Aortic smooth muscle cell (primary cell): ENCODE data around the gene SCPEP1. TPM values are rescaled to one million over a fixed set of nuclear protein-coding genes. Genes with fewer than 3 reads are reported as not detected.

Experiments
- total RNA-seq: library from RNA; depleted of rRNA; stranded (reverse); fragments of >200 nt; gene quantifications from 2 replicates; pipeline ENCODE4 v1.2.3, GENCODE V29; 2014

The SCPEP1 gene, protein sequence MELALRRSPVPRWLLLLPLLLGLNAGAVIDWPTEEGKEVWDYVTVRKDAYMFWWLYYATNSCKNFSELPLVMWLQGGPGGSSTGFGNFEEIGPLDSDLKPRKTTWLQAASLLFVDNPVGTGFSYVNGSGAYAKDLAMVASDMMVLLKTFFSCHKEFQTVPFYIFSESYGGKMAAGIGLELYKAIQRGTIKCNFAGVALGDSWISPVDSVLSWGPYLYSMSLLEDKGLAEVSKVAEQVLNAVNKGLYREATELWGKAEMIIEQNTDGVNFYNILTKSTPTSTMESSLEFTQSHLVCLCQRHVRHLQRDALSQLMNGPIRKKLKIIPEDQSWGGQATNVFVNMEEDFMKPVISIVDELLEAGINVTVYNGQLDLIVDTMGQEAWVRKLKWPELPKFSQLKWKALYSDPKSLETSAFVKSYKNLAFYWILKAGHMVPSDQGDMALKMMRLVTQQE
- 54.6 and 75.9 TPM in 2 replicates for total RNA-seq

DNA sequence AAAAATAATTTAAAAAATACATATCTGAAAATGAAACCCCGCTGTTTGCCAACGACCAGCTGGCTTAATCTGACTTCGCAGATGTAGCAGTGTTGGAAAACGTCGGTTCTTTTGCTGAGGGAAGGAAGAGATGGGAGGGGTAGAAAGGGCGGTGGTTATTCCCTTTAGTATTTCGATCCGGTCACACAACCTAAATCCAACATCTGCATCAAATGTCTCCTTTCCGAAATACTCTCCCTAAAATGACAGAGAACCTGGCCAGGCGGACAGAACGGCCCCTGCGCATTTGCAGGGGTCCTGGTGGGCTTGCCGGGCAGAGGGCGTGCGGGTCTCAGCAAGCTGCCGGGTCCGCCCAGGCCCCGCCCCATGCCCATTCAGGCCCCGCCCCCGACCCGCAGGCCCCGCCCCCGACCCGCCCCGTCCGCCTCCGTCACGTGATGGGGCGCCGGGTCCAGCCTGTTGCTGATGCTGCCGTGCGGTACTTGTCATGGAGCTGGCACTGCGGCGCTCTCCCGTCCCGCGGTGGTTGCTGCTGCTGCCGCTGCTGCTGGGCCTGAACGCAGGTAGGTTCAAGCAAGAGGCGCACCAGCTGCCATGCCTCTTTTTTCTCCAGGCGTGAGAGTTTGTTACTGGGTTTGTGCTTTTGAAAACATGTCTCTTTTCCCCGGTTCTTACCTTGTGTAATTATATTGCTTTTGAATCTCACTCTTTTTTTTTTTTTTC, at the start of gene SCPEP1:
Gene SCPEP1 (plus strand): TSS at position 459 of the 723 bp plus-strand sequence. CDS start 29 bp downstream, at position 488.

DNA sequence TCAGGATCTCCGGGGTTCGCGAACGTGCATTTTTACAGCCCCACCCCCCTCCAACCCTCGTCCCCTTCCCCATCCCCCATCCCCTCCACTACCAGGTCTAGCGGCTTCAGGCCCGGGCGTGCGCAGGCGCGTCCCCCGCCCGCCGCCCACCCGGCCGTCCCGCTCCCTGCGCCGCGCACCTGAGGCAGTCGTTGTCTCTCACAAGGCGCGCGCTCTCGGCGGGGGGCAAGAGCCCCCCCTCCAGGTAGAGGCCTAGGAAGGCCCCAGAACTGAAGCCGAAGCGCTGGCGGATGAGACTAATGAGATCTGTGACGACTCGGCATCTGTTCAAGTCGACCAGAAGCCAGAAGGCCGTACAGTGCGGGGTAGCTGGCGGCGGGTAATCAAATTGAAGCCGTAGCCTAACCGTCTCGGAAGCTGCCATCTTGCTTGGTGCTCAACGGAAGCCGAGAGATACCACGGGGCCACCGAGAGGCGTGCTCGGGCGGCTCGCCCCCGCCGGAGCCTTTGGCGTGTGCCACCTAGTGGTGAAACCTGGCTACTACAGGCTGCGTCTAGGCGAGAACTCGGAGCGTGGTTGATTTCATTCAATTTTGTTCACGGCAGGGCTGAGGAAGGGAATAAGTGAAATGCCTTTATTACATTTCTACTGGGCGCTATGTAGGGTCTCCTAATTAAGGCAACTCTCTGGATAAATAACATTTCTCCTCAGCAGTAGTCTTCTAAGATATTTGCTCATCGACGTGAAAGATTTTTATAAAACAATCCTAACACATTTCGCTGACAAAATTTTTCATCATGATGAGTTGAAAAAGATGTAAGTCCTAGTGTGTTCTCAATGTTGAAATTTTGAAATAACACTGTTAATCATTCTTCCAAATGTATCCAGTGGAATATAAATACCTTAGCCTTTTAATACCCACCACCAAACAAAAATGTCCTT, 17.1 kb upstream of the SCPEP1 start, which contains the start of gene COIL:
Gene COIL (minus strand): TSS at position 455 of the 943 bp plus-strand sequence. CDS start 31 bp downstream, at position 424.

Other genes with a start within 250 kb of the SCPEP1 start
- 0.53 and 0.87 TPM in 2 replicates for gene C17orf67, start 144.2 kb upstream of the SCPEP1 start, total RNA-seq
- gene DGKE, start 144.0 kb upstream of the SCPEP1 start, total RNA-seq: 4.0 and 5.0 TPM in 2 replicates
- gene TRIM25, start 64.1 kb upstream of the SCPEP1 start, total RNA-seq: 19.6 and 24.5 TPM in 2 replicates
- gene COIL, start 17.1 kb upstream of the SCPEP1 start, total RNA-seq: 11.1 and 11.9 TPM in 2 replicates
- 12.2 and 17.6 TPM in 2 replicates for gene AKAP1, start 107.1 kb downstream of the SCPEP1 start, total RNA-seq